Endodermal cell (in vitro differentiated cells): ENCODE measurements around the gene RIMBP2. TPM values are rescaled to one million over a fixed set of nuclear protein-coding genes. Genes with fewer than 3 reads are reported as not detected.

Experiments used
- DNase-seq: peaks from one replicate; pipeline ENCODE4 v3.0.0-alpha.2; 2017
- H3K27ac ChIP-seq: 2 replicates; pipeline ENCODE4 v1.5.1; 2013; ENCODE audit warnings: mild to moderate bottlenecking, low read depth, low read length, moderate library complexity
- H3K27me3 ChIP-seq: 2 replicates; pipeline ENCODE4 v1.6.1; 2013; ENCODE audit warnings: mild to moderate bottlenecking, low read length, moderate library complexity; ENCODE audit not compliant: insufficient read depth, control insufficient read depth, poor library complexity, severe bottlenecking
- H3K36me3 ChIP-seq: 2 replicates; pipeline ENCODE4 v1.7.0; 2013; ENCODE audit warnings: mild to moderate bottlenecking, low read length, moderate library complexity; ENCODE audit not compliant: control insufficient read depth, insufficient read depth
- H3K4me1 ChIP-seq: one replicate; pipeline ENCODE4 v1.7.0; 2013; ENCODE audit warnings: low read length; ENCODE audit not compliant: control insufficient read depth, insufficient read depth
- H3K4me3 ChIP-seq: 2 replicates; pipeline ENCODE4 v1.5.1; 2013; ENCODE audit warnings: mild to moderate bottlenecking, low read length, moderate library complexity
- H3K9ac ChIP-seq: 2 replicates; pipeline ENCODE4 v1.6.1; 2013; ENCODE audit warnings: mild to moderate bottlenecking, low read length, moderate library complexity; ENCODE audit not compliant: poor library complexity, severe bottlenecking; ENCODE audit errors: extremely low read depth
- H3K9me3 ChIP-seq: 2 replicates; pipeline ENCODE4 v1.6.1; 2013; ENCODE audit warnings: mild to moderate bottlenecking, low read length, moderate library complexity; ENCODE audit not compliant: control insufficient read depth
- H3K27ac Mint-ChIP-seq: 2 replicates; pipeline ENCODE4 v1.8.0; 2020; ENCODE audit warnings: mixed read lengths
- H3K27me3 Mint-ChIP-seq: 2 replicates; pipeline ENCODE4 v1.8.0; 2021; ENCODE audit warnings: mild to moderate bottlenecking, mixed read lengths; ENCODE audit not compliant: insufficient read depth
- H3K36me3 Mint-ChIP-seq: 2 replicates; pipeline ENCODE4 v1.8.0; 2020; ENCODE audit warnings: low read depth, mixed read lengths
- H3K4me1 Mint-ChIP-seq: 2 replicates; pipeline ENCODE4 v1.8.0; 2020; ENCODE audit warnings: mixed read lengths
- H3K4me3 Mint-ChIP-seq: 2 replicates; pipeline ENCODE4 v1.8.0; 2020; ENCODE audit warnings: mild to moderate bottlenecking, moderate library complexity, mixed read lengths
- H3K9me3 Mint-ChIP-seq: 2 replicates; pipeline ENCODE4 v1.8.0; 2020; ENCODE audit warnings: mild to moderate bottlenecking, mixed read lengths
- CTCF ChIP-seq: fragments of 200-600 bp; sonication (generic); conservative IDR thresholded peaks from 2 replicates; pipeline ENCODE4 v1.5.0; 2021; ENCODE audit warnings: antibody characterized with exemption, mild to moderate bottlenecking
- WGBS, 2 experiments: methylation state at CpG; one replicate each; pipeline versions ENCODE4 v1.1.5 to v1.1.7; 2013; ENCODE audit warnings: missing lambda C conversion rate in 2 of 2, mixed read lengths in 1 of 2; ENCODE audit not compliant: insufficient coverage in 1 of 2, insufficient read length in 1 of 2; 5-methylcytosine and 5-hydroxymethylcytosine counted together
- total RNA-seq, 2 donors: library from RNA; stranded (reverse); fragmentation: NEBNext Ultra II Directional in 1 of 2; extraction: Animal tissue kit (Norgen Biotek cat#: 25700) in 1 of 2; gene quantifications; 2 replicates in 1 of 2; 3 replicates in 1 of 2; pipeline ENCODE4 v1.2.1, GENCODE V29; 2021

The RIMBP2 gene
- total RNA-seq, 2 donors from 2014 or later = 0.13 to 3.4 TPM

- TF ChIP-seq CTCF = no peak
- H3K36me3 ChIP-seq = no peaks in the 10 kb centered on the region
- no peak overlapping the region for H3K4me3 ChIP-seq
- no peak for DNase-seq
- H3K36me3 Mint-ChIP-seq = peaks cover 2% of the 10 kb centered on the region
- H3K9ac ChIP-seq = no peak overlapping the region
- WGBS, 2 experiments = 94 to 96% methylated on average over 15 to 47 of the region's 47 CpGs
- H3K27ac ChIP-seq = no peak overlapping the region
- H3K27ac Mint-ChIP-seq = no peak overlapping the region
- H3K4me1 Mint-ChIP-seq = no peaks in the 10 kb centered on the region
- no peaks in the 10 kb centered on the region for H3K27me3 ChIP-seq
- no peaks in the 10 kb centered on the region for H3K9me3 ChIP-seq
- no peaks in the 10 kb centered on the region for H3K4me1 ChIP-seq
- H3K9me3 Mint-ChIP-seq = no peaks in the 10 kb centered on the region
- no peak overlapping the region for H3K4me3 Mint-ChIP-seq
- H3K27me3 Mint-ChIP-seq = no peaks in the 10 kb centered on the region
Observed at GRCh38 chr12:130436741-130437501, 279.2 kb downstream of the RIMBP2 start.

- 91 to 96% methylated on average over 10 to 17 of the region's 17 CpGs for WGBS, 2 experiments
- Histone ChIP-seq H3K4me3 (no peak overlapping the region), H3K4me1 (no peaks in the 10 kb centered on the region), H3K9ac (no peak overlapping the region), H3K36me3 (no peaks in the 10 kb centered on the region), H3K27me3 (no peaks in the 10 kb centered on the region), H3K9me3 (no peaks in the 10 kb centered on the region), H3K27ac (no peak overlapping the region)
- H3K27me3 Mint-ChIP-seq = no peaks in the 10 kb centered on the region
- H3K27ac Mint-ChIP-seq = no peak overlapping the region
- no peaks in the 10 kb centered on the region for H3K9me3 Mint-ChIP-seq
- no peak for DNase-seq
- H3K4me1 Mint-ChIP-seq = no peaks in the 10 kb centered on the region
- H3K36me3 Mint-ChIP-seq = peaks cover 2% of the 10 kb centered on the region
- TF ChIP-seq CTCF = no peak
- no peak overlapping the region for H3K4me3 Mint-ChIP-seq
Observed at GRCh38 chr12:130435826-130436225, 280.3 kb downstream of the RIMBP2 start.

GRCh38 chr12:130435331-130435730 lies 280.8 kb downstream of the RIMBP2 start:
- H3K27ac ChIP-seq = no peak overlapping the region
- no peaks in the 10 kb centered on the region for H3K27me3 Mint-ChIP-seq
- no peaks in the 10 kb centered on the region for H3K4me1 Mint-ChIP-seq
- H3K4me1 ChIP-seq = no peaks in the 10 kb centered on the region
- no peaks in the 10 kb centered on the region for H3K27me3 ChIP-seq
- no peaks in the 10 kb centered on the region for H3K36me3 ChIP-seq
- no peak overlapping the region for H3K9ac ChIP-seq
- no peak overlapping the region for H3K4me3 ChIP-seq
- H3K4me3 Mint-ChIP-seq = no peak overlapping the region
- peaks cover 2% of the 10 kb centered on the region for H3K36me3 Mint-ChIP-seq
- no peaks in the 10 kb centered on the region for H3K9me3 ChIP-seq
- no peak for TF ChIP-seq CTCF
- DNase-seq = no peak
- 80 to 87% methylated on average over 6 of the region's 6 CpGs for WGBS, 2 experiments
- no peak overlapping the region for H3K27ac Mint-ChIP-seq
- H3K9me3 Mint-ChIP-seq = no peaks in the 10 kb centered on the region
